Measurements from ENCODE around the gene LSS.

The LSS gene

GRCh38 chr21:46173573-46173972, 55.0 kb downstream of the LSS start:
- H3K9me2 ChIP-seq (replicated peaks; ENCODE audit: low read depth, low read length), result no peaks in the 10 kb centered on the region
- H4K20me1 ChIP-seq (ENCODE audit: insufficient read depth, low read length, poor library complexity, severe bottlenecking), result no peaks in the 10 kb centered on the region
- H3K9me3 ChIP-seq (ENCODE audit: insufficient read depth, low read depth, low read length), result peaks cover 20% of the 10 kb centered on the region; the same call in 1 of the 2 replicates
- no peaks in the 10 kb centered on the region for H3K36me3 ChIP-seq (ENCODE audit: insufficient read depth, low read length)
- H3K79me2 ChIP-seq (ENCODE audit: insufficient read depth, low read length), result no peaks in the 10 kb centered on the region
- no peak overlapping the region for H2AFZ ChIP-seq (ENCODE audit: low read length)
- H3K9ac ChIP-seq (ENCODE audit: low read depth, low read length, poor library complexity, severe bottlenecking), result no peak overlapping the region
- TF ChIP-seq CTCF (conservative IDR thresholded peaks at IDR 0.05; ENCODE audit: low read length) (no peak), EZH2phosphoT487 (IDR thresholded peaks at IDR 0.05; ENCODE audit: borderline replicate concordance) (no peak)
- no peaks in the 10 kb centered on the region for H3K4me1 ChIP-seq (ENCODE audit: insufficient read depth, low read length, poor library complexity, severe bottlenecking)
- no peak overlapping the region for H3K4me2 ChIP-seq (ENCODE audit: low read depth, low read length, poor library complexity, severe bottlenecking)
- H3F3A ChIP-seq (ENCODE audit: low read depth), result no peaks in the 10 kb centered on the region
- H3K27me3 ChIP-seq (ENCODE audit: insufficient read depth, low read length, poor library complexity, severe bottlenecking), result no peaks in the 10 kb centered on the region
- H3K4me3 ChIP-seq (ENCODE audit: low read length, poor library complexity, severe bottlenecking), result no peak overlapping the region

GRCh38 chr21:46172863-46173528, 55.6 kb downstream of the LSS start:
- H3K36me3 ChIP-seq (ENCODE audit: insufficient read depth, low read length), result no peaks in the 10 kb centered on the region
- H3K9ac ChIP-seq (ENCODE audit: low read depth, low read length, poor library complexity, severe bottlenecking), result no peak overlapping the region
- TF ChIP-seq CTCF (conservative IDR thresholded peaks at IDR 0.05; ENCODE audit: low read length) (no peak), EZH2phosphoT487 (IDR thresholded peaks at IDR 0.05; ENCODE audit: borderline replicate concordance) (no peak)
- H2AFZ ChIP-seq (ENCODE audit: low read length), result no peak overlapping the region
- no peaks in the 10 kb centered on the region for H4K20me1 ChIP-seq (ENCODE audit: insufficient read depth, low read length, poor library complexity, severe bottlenecking)
- no peak overlapping the region for H3K4me3 ChIP-seq (ENCODE audit: low read length, poor library complexity, severe bottlenecking)
- no peaks in the 10 kb centered on the region for H3K27me3 ChIP-seq (ENCODE audit: insufficient read depth, low read length, poor library complexity, severe bottlenecking)
- no peak overlapping the region for H3K4me2 ChIP-seq (ENCODE audit: low read depth, low read length, poor library complexity, severe bottlenecking)
- no peaks in the 10 kb centered on the region for H3K9me2 ChIP-seq (replicated peaks; ENCODE audit: low read depth, low read length)
- no peaks in the 10 kb centered on the region for H3K4me1 ChIP-seq (ENCODE audit: insufficient read depth, low read length, poor library complexity, severe bottlenecking)
- H3K9me3 ChIP-seq (ENCODE audit: insufficient read depth, low read depth, low read length), result peaks cover 20% of the 10 kb centered on the region; the same call in 1 of the 2 replicates
- no peaks in the 10 kb centered on the region for H3K79me2 ChIP-seq (ENCODE audit: insufficient read depth, low read length)
- H3F3A ChIP-seq (ENCODE audit: low read depth), result no peaks in the 10 kb centered on the region

GRCh38 chr21:46171996-46172862, 56.3 kb downstream of the LSS start:
- TF ChIP-seq CTCF (conservative IDR thresholded peaks at IDR 0.05; ENCODE audit: low read length), result no peak
- no peak for TF ChIP-seq EZH2phosphoT487 (IDR thresholded peaks at IDR 0.05; ENCODE audit: borderline replicate concordance)
- Histone ChIP-seq H4K20me1 (ENCODE audit: insufficient read depth, low read length, poor library complexity, severe bottlenecking) (no peaks in the 10 kb centered on the region), H3K79me2 (ENCODE audit: insufficient read depth, low read length) (no peaks in the 10 kb centered on the region), H2AFZ (ENCODE audit: low read length) (no peak overlapping the region), H3K4me2 (ENCODE audit: low read depth, low read length, poor library complexity, severe bottlenecking) (no peak overlapping the region), H3K27me3 (ENCODE audit: insufficient read depth, low read length, poor library complexity, severe bottlenecking) (no peaks in the 10 kb centered on the region), H3K9ac (ENCODE audit: low read depth, low read length, poor library complexity, severe bottlenecking) (no peak overlapping the region), H3K9me3 (ENCODE audit: insufficient read depth, low read depth, low read length) (peaks cover 20% of the 10 kb centered on the region; the same call in 1 of the 2 replicates), H3K36me3 (ENCODE audit: insufficient read depth, low read length) (no peaks in the 10 kb centered on the region), H3F3A (ENCODE audit: low read depth) (no peaks in the 10 kb centered on the region), H3K9me2 (replicated peaks; ENCODE audit: low read depth, low read length) (no peaks in the 10 kb centered on the region), H3K4me3 (ENCODE audit: low read length, poor library complexity, severe bottlenecking) (no peak overlapping the region), H3K4me1 (ENCODE audit: insufficient read depth, low read length, poor library complexity, severe bottlenecking) (no peaks in the 10 kb centered on the region)
